ENCODE data around the gene CGNL1.

CGNL1 gene

GRCh38 chr15:57505949-57506391 is 129.7 kb downstream of the CGNL1 start:
- no peak overlapping the region for H3K4me2 ChIP-seq
- no peak overlapping the region for H3K27ac ChIP-seq
- H3K4me3 ChIP-seq, result no peak overlapping the region

GRCh38 chr15:57506422-57506821 is 130.1 kb downstream of the CGNL1 start:
- TF ChIP-seq Cebpa-rat (IDR thresholded peaks at IDR 0.05), result no peak
- Histone ChIP-seq H3K9me3 (replicated peaks in 1 of 11) (no peaks in the 10 kb centered on the region), H3K9ac (no peak overlapping the region), H3K4me1 (peaks cover 24 to 32% (median 28%) of the 10 kb centered on the region in 10 experiments), H3K27me3 (no peaks in the 10 kb centered on the region), H3K4me3 (no peak overlapping the region), H4K20me1 (no peaks in the 10 kb centered on the region), H3K27ac (no peak overlapping the region), H3K36me3 (no peaks in the 10 kb centered on the region), H3K4me2 (no peak overlapping the region)

More at GRCh38 chr15:57505949-57506391, 129.7 kb downstream of the CGNL1 start:
- Histone ChIP-seq H3K4me1 (peaks cover 24 to 30% (median 28%) of the 10 kb centered on the region in 10 experiments), H4K20me1 (no peaks in the 10 kb centered on the region), H3K36me3 (no peaks in the 10 kb centered on the region), H3K9me3 (replicated peaks in 1 of 11) (no peaks in the 10 kb centered on the region), H3K27me3 (no peaks in the 10 kb centered on the region), H3K9ac (no peak overlapping the region)
- no peak for TF ChIP-seq Cebpa-rat (IDR thresholded peaks at IDR 0.05)

- Histone ChIP-seq H3K4me1 (peaks cover 24 to 38% (median 28%) of the 10 kb centered on the region in 10 experiments), H4K20me1 (no peaks in the 10 kb centered on the region), H3K4me2 (no peak overlapping the region), H3K36me3 (no peaks in the 10 kb centered on the region), H3K9ac (no peak overlapping the region), H3K9me3 (replicated peaks in 1 of 11) (no peaks in the 10 kb centered on the region), H3K4me3 (no peak overlapping the region), H3K27ac (no peak overlapping the region), H3K27me3 (no peaks in the 10 kb centered on the region)
- TF ChIP-seq Cebpa-rat (IDR thresholded peaks at IDR 0.05), result no peak
These were observed 130.8 kb downstream of the CGNL1 start for GRCh38 chr15:57507111-57507510.

GRCh38 chr15:57509126-57509525 is 132.8 kb downstream of the CGNL1 start:
- H3K36me3 ChIP-seq, result no peaks in the 10 kb centered on the region
- peak overlapping the region in 2 of 11 experiments; percentile 9 to 20; a peak in 1 of 22 replicates for H3K27ac ChIP-seq
- H3K4me2 ChIP-seq, result peak overlapping the region; percentile 64 to 93 (median 79)
- TF ChIP-seq Cebpa-rat (IDR thresholded peaks at IDR 0.05), result no peak
- H3K27me3 ChIP-seq, result no peaks in the 10 kb centered on the region
- H3K9me3 ChIP-seq (replicated peaks in 1 of 11), result no peaks in the 10 kb centered on the region
- no peaks in the 10 kb centered on the region for H4K20me1 ChIP-seq
- H3K9ac ChIP-seq, result no peak overlapping the region
- H3K4me3 ChIP-seq, result no peak overlapping the region; a peak in 1 of 20 replicates
- H3K4me1 ChIP-seq, result peaks cover 24 to 38% (median 28%) of the 10 kb centered on the region in 10 experiments

GRCh38 chr15:57509965-57510364 is 133.7 kb downstream of the CGNL1 start:
- Histone ChIP-seq H3K4me1 (peaks cover 24 to 38% (median 28%) of the 10 kb centered on the region in 10 experiments), H3K27me3 (no peaks in the 10 kb centered on the region), H3K4me3 (no peak overlapping the region), H3K27ac (peak overlapping the region in 2 of 11 experiments; percentile 11 to 47; a peak in 4 of 22 replicates), H3K36me3 (no peaks in the 10 kb centered on the region), H3K9me3 (replicated peaks in 1 of 11) (no peaks in the 10 kb centered on the region), H3K4me2 (peak overlapping the region; percentile 64 to 93 (median 79); a peak in 21 of 22 replicates), H4K20me1 (no peaks in the 10 kb centered on the region), H3K9ac (0 out of 22 replicates have a peak overlapping the region, but pooled peaks of 1 of the 11 experiments have one; percentile 7)
- TF ChIP-seq Cebpa-rat (IDR thresholded peaks at IDR 0.05), result no peak

- Histone ChIP-seq H3K27me3 (no peaks in the 10 kb centered on the region), H3K36me3 (no peaks in the 10 kb centered on the region), H3K27ac (no peak overlapping the region; a peak in 2 of 22 replicates), H3K9ac (no peak overlapping the region), H3K4me1 (peaks cover 24 to 38% (median 28%) of the 10 kb centered on the region in 10 experiments), H4K20me1 (no peaks in the 10 kb centered on the region), H3K4me3 (no peak overlapping the region), H3K4me2 (peak overlapping the region in 10 of 11 experiments; percentile 64 to 93 (median 80); a peak in 18 of 22 replicates), H3K9me3 (replicated peaks in 1 of 11) (no peaks in the 10 kb centered on the region)
- no peak for TF ChIP-seq Cebpa-rat (IDR thresholded peaks at IDR 0.05)
These were observed 134.3 kb downstream of the CGNL1 start for GRCh38 chr15:57510647-57511046.

- no peak overlapping the region for H3K4me3 ChIP-seq
- H3K4me2 ChIP-seq, result no peak overlapping the region
- H3K9ac ChIP-seq, result no peak overlapping the region
- H3K27ac ChIP-seq, result no peak overlapping the region
- H3K36me3 ChIP-seq, result no peaks in the 10 kb centered on the region
- H3K4me1 ChIP-seq, result peaks cover 0 to 6% (median 0%) of the 10 kb centered on the region in 10 experiments; a peak in 2 of 20 replicates
- no peaks in the 10 kb centered on the region for H3K27me3 ChIP-seq
- no peaks in the 10 kb centered on the region for H4K20me1 ChIP-seq
- no peaks in the 10 kb centered on the region for H3K9me3 ChIP-seq (replicated peaks in 1 of 11)
- TF ChIP-seq Cebpa-rat (IDR thresholded peaks at IDR 0.05), result no peak
These were observed 140.2 kb downstream of the CGNL1 start for GRCh38 chr15:57516327-57517029.

GRCh38 chr15:57517030-57517671 is 140.8 kb downstream of the CGNL1 start:
- TF ChIP-seq Cebpa-rat (IDR thresholded peaks at IDR 0.05), result no peak
- no peaks in the 10 kb centered on the region for H4K20me1 ChIP-seq
- H3K27ac ChIP-seq, result no peak overlapping the region
- no peak overlapping the region for H3K4me3 ChIP-seq
- no peaks in the 10 kb centered on the region for H3K9me3 ChIP-seq (replicated peaks in 1 of 11)
- H3K4me1 ChIP-seq, result no peaks in the 10 kb centered on the region
- H3K9ac ChIP-seq, result no peak overlapping the region
- no peaks in the 10 kb centered on the region for H3K36me3 ChIP-seq
- H3K27me3 ChIP-seq, result no peaks in the 10 kb centered on the region
- no peak overlapping the region for H3K4me2 ChIP-seq

GRCh38 chr15:57518779-57519405 is 142.6 kb downstream of the CGNL1 start:
- Histone ChIP-seq H3K9me3 (replicated peaks in 1 of 11) (no peaks in the 10 kb centered on the region), H3K27me3 (no peaks in the 10 kb centered on the region), H3K27ac (no peak overlapping the region), H3K36me3 (no peaks in the 10 kb centered on the region), H3K4me1 (peaks cover 0 to 4% (median 0%) of the 10 kb centered on the region in 10 experiments; a peak in 2 of 20 replicates), H4K20me1 (no peaks in the 10 kb centered on the region), H3K9ac (no peak overlapping the region), H3K4me2 (no peak overlapping the region), H3K4me3 (no peak overlapping the region)
- TF ChIP-seq Cebpa-rat (IDR thresholded peaks at IDR 0.05), result no peak

Measured in BLaER1 treated with 17β-estradiol and CSF1 and Interleukin-3, amounts not matched to agents 10 nM and 100 nM (cell line).